HG03432 (cell line): ENCODE data around the gene OR2A42.
"Not testable (repeated sequence)": the region's sequence is repeated elsewhere in the genome, so short reads cannot be mapped to it uniquely, and the experiment has no call there.

Experiments used
- ATAC-seq: cut with Tn5 transposase; IDR thresholded peaks from one replicate; pipeline ENCODE4 v1.9.1; 2021; ENCODE audit warnings: mild to moderate bottlenecking, moderate library complexity; ENCODE audit not compliant: unreplicated experiment

The OR2A42 gene

GRCh38 chr7:144223675-144224074 lies 15.7 kb downstream of the OR2A42 start:
- ATAC-seq, result not testable (repeated sequence)

GRCh38 chr7:144220531-144220930 lies 18.9 kb downstream of the OR2A42 start:
- ATAC-seq, result not testable (repeated sequence)

- peak; percentile 64 for ATAC-seq
These were observed 20.3 kb downstream of the OR2A42 start for GRCh38 chr7:144219149-144219548.

- ATAC-seq, result not testable (repeated sequence)
These were observed 20.8 kb downstream of the OR2A42 start for GRCh38 chr7:144218581-144218980.

GRCh38 chr7:144217200-144217599 lies 22.2 kb downstream of the OR2A42 start:
- not testable (repeated sequence) for ATAC-seq

GRCh38 chr7:144205306-144205705 lies 34.1 kb downstream of the OR2A42 start:
- not testable (repeated sequence) for ATAC-seq

GRCh38 chr7:144203086-144203485 lies 36.3 kb downstream of the OR2A42 start:
- ATAC-seq, result not testable (repeated sequence)

- peak; percentile 37 for ATAC-seq
These were observed 37.4 kb downstream of the OR2A42 start for GRCh38 chr7:144201978-144202377.

GRCh38 chr7:144198934-144199333 lies 40.5 kb downstream of the OR2A42 start:
- not testable (repeated sequence) for ATAC-seq

GRCh38 chr7:144195212-144195872 lies 44.1 kb downstream of the OR2A42 start, which contains the start of gene ARHGEF35:
ARHGEF35 (minus strand) TSS chr7:144195833; CDS start chr7:144188383, 7,450 bp downstream.
- ATAC-seq, result peak; percentile 79

GRCh38 chr7:144194453-144194852 lies 45.0 kb downstream of the OR2A42 start:
- not testable (repeated sequence) for ATAC-seq

GRCh38 chr7:144193782-144194181 lies 45.6 kb downstream of the OR2A42 start:
- ATAC-seq, result not testable (repeated sequence)

GRCh38 chr7:144188578-144189171 lies 50.7 kb downstream of the OR2A42 start:
- ATAC-seq, result not testable (repeated sequence)

- ATAC-seq, result not testable (repeated sequence)
These were observed 51.6 kb downstream of the OR2A42 start for GRCh38 chr7:144187848-144188247.

GRCh38 chr7:144183166-144183565 lies 56.2 kb downstream of the OR2A42 start, which contains the start of gene CTAGE4:
CTAGE4 (plus strand) TSS chr7:144183466; CDS start chr7:144183504, 38 bp downstream.
- ATAC-seq, result not testable (repeated sequence)

GRCh38 chr7:144179165-144179479 lies 60.3 kb downstream of the OR2A42 start:
- peak; percentile 21 for ATAC-seq

GRCh38 chr7:144178380-144179164 lies 60.8 kb downstream of the OR2A42 start:
- ATAC-seq, result peak; percentile 95
